Measurements from ENCODE around the gene PRDX2. TPM values are rescaled to one million over a fixed set of nuclear protein-coding genes. Genes with fewer than 3 reads are reported as not detected.
A peak's percentile ranks its signal among the peaks of the same experiment; 100 is the strongest.

The PRDX2 gene
- total and polyA plus RNA-seq, 8 donors, result 186 to 267 (median 234) TPM

DNA sequence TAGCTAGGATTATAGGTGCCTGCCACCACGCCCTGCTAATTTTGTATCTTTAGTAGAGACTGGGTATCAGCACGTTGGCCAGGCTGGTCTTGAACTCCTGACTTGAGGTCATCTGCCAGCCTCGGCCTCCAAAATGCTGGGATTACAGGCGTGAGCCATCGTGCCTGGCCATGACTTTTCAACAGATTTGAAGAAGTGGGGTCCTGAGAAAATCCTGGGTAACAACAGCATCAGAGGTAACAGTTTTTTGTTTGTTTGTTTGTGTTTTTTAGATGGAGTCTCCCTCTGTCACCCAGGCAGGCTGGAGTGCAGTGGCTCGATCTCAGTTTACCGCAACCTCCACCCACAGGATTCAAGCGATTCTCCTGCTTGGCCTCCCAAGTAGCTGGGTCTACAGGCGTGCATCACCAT, 6.6 kb downstream of the PRDX2 start:
- TF ChIP-seq, protein P1, sequence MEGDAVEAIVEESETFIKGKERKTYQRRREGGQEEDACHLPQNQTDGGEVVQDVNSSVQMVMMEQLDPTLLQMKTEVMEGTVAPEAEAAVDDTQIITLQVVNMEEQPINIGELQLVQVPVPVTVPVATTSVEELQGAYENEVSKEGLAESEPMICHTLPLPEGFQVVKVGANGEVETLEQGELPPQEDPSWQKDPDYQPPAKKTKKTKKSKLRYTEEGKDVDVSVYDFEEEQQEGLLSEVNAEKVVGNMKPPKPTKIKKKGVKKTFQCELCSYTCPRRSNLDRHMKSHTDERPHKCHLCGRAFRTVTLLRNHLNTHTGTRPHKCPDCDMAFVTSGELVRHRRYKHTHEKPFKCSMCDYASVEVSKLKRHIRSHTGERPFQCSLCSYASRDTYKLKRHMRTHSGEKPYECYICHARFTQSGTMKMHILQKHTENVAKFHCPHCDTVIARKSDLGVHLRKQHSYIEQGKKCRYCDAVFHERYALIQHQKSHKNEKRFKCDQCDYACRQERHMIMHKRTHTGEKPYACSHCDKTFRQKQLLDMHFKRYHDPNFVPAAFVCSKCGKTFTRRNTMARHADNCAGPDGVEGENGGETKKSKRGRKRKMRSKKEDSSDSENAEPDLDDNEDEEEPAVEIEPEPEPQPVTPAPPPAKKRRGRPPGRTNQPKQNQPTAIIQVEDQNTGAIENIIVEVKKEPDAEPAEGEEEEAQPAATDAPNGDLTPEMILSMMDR (IDR thresholded peaks at IDR 0.05), result no peak
- Histone ChIP-seq H3K36me3 (peaks cover 0 to 27% of the 10 kb centered on the region in 2 donors), H3K27ac (peak overlapping the region; percentile 99 to 100), H3K4me3 (no peak overlapping the region), H3K4me1 (peaks cover 19 to 38% of the 10 kb centered on the region in 2 donors), H3K27me3 (no peaks in the 10 kb centered on the region), H3K9me3 (no peaks in the 10 kb centered on the region)
- ATAC-seq, result no peak
- intact Hi-C loops (cut with DNase I), result loop anchor here in 1 of 2 donors (2.0 to 5.0 kb wide), 2 partner anchors 16 to 33 kb away; no protein-coding TSS in a partner anchor
- DNase-seq, result peak in 1 of 4 donors; percentile 22

DNA sequence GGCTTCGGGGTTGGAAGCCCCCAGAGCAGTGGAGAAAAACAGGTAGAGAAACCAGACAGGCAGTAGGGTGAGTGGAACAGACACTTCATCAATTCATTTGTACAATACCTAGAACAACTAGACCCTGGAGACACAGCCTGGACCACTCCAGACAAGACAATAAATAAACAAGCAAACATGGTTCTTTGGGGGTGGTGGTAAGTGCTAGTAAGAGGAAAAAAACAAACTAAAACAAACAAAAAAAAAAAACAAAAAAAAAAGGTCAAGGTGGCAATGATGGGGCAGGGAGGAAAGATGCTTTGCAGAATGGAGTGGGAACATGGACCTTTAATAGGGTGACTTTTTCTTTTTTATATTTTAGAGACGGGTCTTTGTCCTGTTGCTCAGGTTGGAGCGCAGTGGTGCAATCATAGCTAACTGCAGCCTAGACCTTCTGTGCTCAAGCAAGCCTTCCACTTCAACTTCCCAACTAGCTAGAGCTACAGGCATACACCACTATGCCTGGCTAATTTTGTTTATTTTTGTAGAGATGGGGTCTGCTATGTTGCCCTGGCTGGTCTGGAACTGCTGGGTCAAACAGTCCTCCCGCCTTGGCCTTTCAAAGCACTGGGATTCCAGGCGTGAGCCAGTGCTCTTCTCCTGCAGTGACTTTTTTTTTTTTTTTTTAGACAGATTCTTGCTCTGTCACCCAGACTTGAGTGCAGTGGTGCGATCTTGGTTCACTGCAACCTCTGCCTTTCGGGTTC, 7.2 kb downstream of the PRDX2 start:
- peak in 1 of 4 donors; percentile 16 for DNase-seq
- Histone ChIP-seq H3K27ac (peak overlapping the region; percentile 99 to 100), H3K4me3 (peak overlapping the region; percentile 92 to 98), H3K4me1 (peaks cover 19 to 37% of the 10 kb centered on the region in 2 donors), H3K9me3 (no peaks in the 10 kb centered on the region), H3K27me3 (no peaks in the 10 kb centered on the region), H3K36me3 (peaks cover 0 to 21% of the 10 kb centered on the region in 2 donors)
- TF ChIP-seq, protein P1 (IDR thresholded peaks at IDR 0.05), result no peak
- ATAC-seq, result no peak
- intact Hi-C loops (cut with DNase I), result loop anchor here in 1 of 2 donors (2.0 kb wide), 1 partner anchor 16 kb away; no protein-coding TSS in a partner anchor

DNA sequence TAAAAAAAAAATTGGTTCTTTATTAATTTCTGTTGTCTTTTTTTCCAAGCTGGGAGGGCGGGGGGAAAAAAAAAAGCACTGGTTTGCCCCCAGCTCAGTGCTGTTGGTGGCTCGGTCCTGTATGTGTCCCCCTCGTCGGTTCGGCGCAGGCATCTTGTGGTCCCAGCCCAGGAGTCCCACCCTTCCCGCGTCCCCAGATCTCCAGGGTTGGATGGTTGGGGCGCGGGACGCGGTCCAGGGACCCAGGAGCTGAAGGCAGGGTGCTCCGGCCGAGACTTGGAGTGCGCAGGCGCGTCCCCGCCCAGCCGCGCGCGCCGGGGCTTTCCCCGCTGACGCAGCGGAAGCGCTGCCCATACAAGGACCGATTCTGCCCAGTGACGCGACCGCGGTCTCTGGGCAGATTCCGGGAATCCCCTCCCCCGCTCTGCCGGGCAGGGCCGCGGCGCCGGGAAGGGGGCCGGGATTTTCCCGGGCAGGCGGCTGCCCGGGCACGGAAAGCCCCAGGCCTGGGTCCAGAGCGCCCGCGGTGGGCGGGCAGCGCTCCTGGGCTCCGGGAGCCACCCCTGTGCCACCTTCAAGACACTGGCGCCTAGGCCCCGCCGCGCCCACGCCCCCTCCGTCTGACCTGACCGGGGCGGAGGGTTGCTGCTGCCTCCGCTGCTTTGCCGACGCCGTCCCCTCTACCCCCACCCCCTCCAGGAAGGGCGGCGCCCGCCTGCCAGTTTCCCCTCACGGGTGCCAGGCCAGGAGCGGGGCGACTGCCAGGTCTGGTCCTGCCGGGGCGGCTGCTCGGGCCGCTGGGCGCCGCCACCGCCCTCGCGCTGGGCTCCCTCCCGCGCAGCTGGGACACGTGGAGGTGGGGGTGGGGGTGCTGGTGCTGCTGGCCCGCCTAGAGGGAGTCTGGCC, 8.1 kb downstream of the PRDX2 start:
- Histone ChIP-seq H3K27me3 (no peaks in the 10 kb centered on the region), H3K4me3 (peak overlapping the region; percentile 92 to 98), H3K4me1 (peaks cover 27 to 45% of the 10 kb centered on the region in 2 donors), H3K9me3 (no peaks in the 10 kb centered on the region), H3K36me3 (peaks cover 0 to 13% of the 10 kb centered on the region in 2 donors), H3K27ac (peak overlapping the region; percentile 99 to 100)
- ATAC-seq (peak; percentile 47), DNase-seq (peak; percentile 95 to 98 (median 97))
- intact Hi-C loops (cut with DNase I), result loop anchor here in 1 of 2 donors (2.0 kb wide), 1 partner anchor 15 kb away; no protein-coding TSS in a partner anchor
- TF ChIP-seq, protein P1 (IDR thresholded peaks at IDR 0.05), result peak in 1 of 2 donors; percentile 20

DNA sequence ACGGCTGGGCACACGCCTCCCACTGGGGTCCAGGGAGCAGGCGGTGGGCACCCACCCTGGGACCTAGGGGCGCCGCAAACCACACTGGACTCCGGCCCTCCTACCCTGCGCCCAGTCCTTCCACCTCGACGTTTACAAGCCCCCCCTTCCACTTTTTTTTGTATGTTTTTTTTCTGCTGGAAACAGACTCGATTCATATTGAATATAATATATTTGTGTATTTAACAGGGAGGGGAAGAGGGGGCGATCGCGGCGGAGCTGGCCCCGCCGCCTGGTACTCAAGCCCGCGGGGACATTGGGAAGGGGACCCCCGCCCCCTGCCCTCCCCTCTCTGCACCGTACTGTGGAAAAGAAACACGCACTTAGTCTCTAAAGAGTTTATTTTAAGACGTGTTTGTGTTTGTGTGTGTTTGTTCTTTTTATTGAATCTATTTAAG, 8.7 kb downstream of the PRDX2 start:
- ATAC-seq, result no peak
- Histone ChIP-seq H3K27me3 (no peaks in the 10 kb centered on the region), H3K27ac (peak overlapping the region; percentile 99 to 100), H3K4me1 (peaks cover 33 to 52% of the 10 kb centered on the region in 2 donors), H3K36me3 (peaks cover 0 to 10% of the 10 kb centered on the region in 2 donors), H3K9me3 (no peaks in the 10 kb centered on the region), H3K4me3 (peak overlapping the region; percentile 92 to 98)
- intact Hi-C loops (cut with DNase I), result no loop called here
- no peak for DNase-seq
- TF ChIP-seq, protein P1 (IDR thresholded peaks at IDR 0.05), result no peak

All from left lung (tissue), 10 donors.